NCI-H2171 (cell line): ENCODE data around the gene PTPRG.

Source experiments
- DNase-seq: peaks from one replicate; lab custom pipeline; 2025; lab: John Stamatoyannopoulos, UW

The PTPRG gene

GRCh38 chr3:61899700-61900462 is 338.5 kb downstream of the PTPRG start:
- DNase-seq: no peak

GRCh38 chr3:61901496-61901895 is 340.1 kb downstream of the PTPRG start:
- DNase-seq: no peak

GRCh38 chr3:61901986-61902385 is 340.6 kb downstream of the PTPRG start:
- no peak for DNase-seq

GRCh38 chr3:61903074-61903473 is 341.7 kb downstream of the PTPRG start:
- DNase-seq: peak; percentile 62

- peak; percentile 31 for DNase-seq
These were observed 342.7 kb downstream of the PTPRG start for GRCh38 chr3:61903931-61904657.

GRCh38 chr3:61907210-61907795 is 345.9 kb downstream of the PTPRG start:
- no peak for DNase-seq

GRCh38 chr3:61908382-61908781 is 347.0 kb downstream of the PTPRG start:
- no peak for DNase-seq

GRCh38 chr3:61910732-61911131 is 349.4 kb downstream of the PTPRG start:
- no peak for DNase-seq

- DNase-seq: no peak
These were observed 350.8 kb downstream of the PTPRG start for GRCh38 chr3:61912158-61912557.

GRCh38 chr3:61913701-61914100 is 352.3 kb downstream of the PTPRG start:
- DNase-seq: no peak

GRCh38 chr3:61914276-61914675 is 352.9 kb downstream of the PTPRG start:
- DNase-seq: no peak

- no peak for DNase-seq
These were observed 353.9 kb downstream of the PTPRG start for GRCh38 chr3:61915296-61915695.

- DNase-seq: no peak
These were observed 358.0 kb downstream of the PTPRG start for GRCh38 chr3:61919371-61919770.

- DNase-seq: no peak
These were observed 360.7 kb downstream of the PTPRG start for GRCh38 chr3:61922118-61922517.

- no peak for DNase-seq
These were observed 362.8 kb downstream of the PTPRG start for GRCh38 chr3:61924090-61924735.

GRCh38 chr3:61924991-61925390 is 363.6 kb downstream of the PTPRG start:
- no peak for DNase-seq

GRCh38 chr3:61925721-61926120 is 364.4 kb downstream of the PTPRG start:
- DNase-seq: no peak

- no peak for DNase-seq
These were observed 365.6 kb downstream of the PTPRG start for GRCh38 chr3:61926923-61927322.

GRCh38 chr3:61927332-61927731 is 366.0 kb downstream of the PTPRG start:
- DNase-seq: no peak

- no peak for DNase-seq
These were observed 366.7 kb downstream of the PTPRG start for GRCh38 chr3:61928039-61928438.

GRCh38 chr3:61928776-61929314 is 367.5 kb downstream of the PTPRG start:
- no peak for DNase-seq

- DNase-seq: no peak
These were observed 368.2 kb downstream of the PTPRG start for GRCh38 chr3:61929617-61930016.
